SU-DHL-6 (cell line): ENCODE data around the gene OBSL1.

Experiments
- H2AFZ ChIP-seq: fragments of 200-600 bp; sonication (generic); 2 replicates; pipeline ENCODE4 v1.6.1; 2014; ENCODE audit warnings: low read depth, mild to moderate bottlenecking, moderate library complexity, mixed read lengths, antibody characterized with exemption, low read length; ENCODE audit not compliant: severe bottlenecking
- H3F3A ChIP-seq: fragments of 200-600 bp; shearing (Covaris generic); 2 replicates; pipeline ENCODE4 v1.6.0; 2016; ENCODE audit warnings: antibody characterized with exemption, mild to moderate bottlenecking; ENCODE audit not compliant: insufficient read depth
- H3K27ac ChIP-seq: fragments of 200-600 bp; sonication (generic); 2 replicates; pipeline ENCODE4 v1.5.1; 2016; ENCODE audit warnings: low read depth, mild to moderate bottlenecking, low read length, moderate library complexity, mixed read lengths
- H3K27me3 ChIP-seq: fragments of 200-600 bp; sonication (generic), shearing (Covaris generic); 2 replicates; pipeline ENCODE4 v1.6.0; 2014; ENCODE audit warnings: mild to moderate bottlenecking, low read length
- H3K36me3 ChIP-seq: fragments of 200-600 bp; sonication (generic); 2 replicates; pipeline ENCODE4 v1.6.1; 2014; ENCODE audit warnings: mild to moderate bottlenecking, low read length, mixed read lengths
- H3K4me2 ChIP-seq: fragments of 300-600, 200-600 bp; shearing (Covaris generic), sonication (generic); 2 replicates; pipeline ENCODE4 v1.6.0; 2014; ENCODE audit warnings: low read length, low read depth, mild to moderate bottlenecking; ENCODE audit not compliant: poor library complexity, severe bottlenecking
- H3K4me3 ChIP-seq: fragments of 200-600 bp; sonication (generic); 2 replicates; pipeline ENCODE4 v1.5.1; 2014; ENCODE audit warnings: antibody characterized with exemption, low read length, mild to moderate bottlenecking, mixed read lengths; ENCODE audit not compliant: insufficient read depth, poor library complexity, severe bottlenecking
- H3K79me2 ChIP-seq: fragments of 200-600 bp; sonication (generic); 2 replicates; pipeline ENCODE4 v1.6.1; 2014; ENCODE audit warnings: mild to moderate bottlenecking, low read length, moderate library complexity; ENCODE audit not compliant: insufficient read depth
- H3K9ac ChIP-seq: fragments of 200-600 bp; sonication (generic); 2 replicates; pipeline ENCODE4 v1.7.0; 2014; ENCODE audit warnings: mild to moderate bottlenecking, low read length
- H3K9me2 ChIP-seq: fragments of 200-600 bp; sonication (generic); replicated peaks from 2 replicates; pipeline ENCODE4 v1.6.1; 2014; ENCODE audit warnings: low read length; ENCODE audit not compliant: insufficient read depth
- H3K9me3 ChIP-seq: fragments of 200-600 bp; sonication (generic); 2 replicates; pipeline ENCODE4 v1.6.1; 2014; ENCODE audit warnings: low read length, mixed read lengths; ENCODE audit not compliant: insufficient read depth
- H4K20me1 ChIP-seq: fragments of 200-600 bp; sonication (generic); 2 replicates; pipeline ENCODE4 v1.6.1; 2014; ENCODE audit warnings: low read depth, mild to moderate bottlenecking, antibody characterized with exemption, low read length, moderate library complexity, mixed read lengths
- EZH2phosphoT487 ChIP-seq: fragments of 200-600 bp; sonication (generic), shearing (Covaris generic); conservative IDR thresholded peaks from 2 replicates; pipeline ENCODE4 v1.6.1; 2018; ENCODE audit warnings: mild to moderate bottlenecking, antibody characterized with exemption, low read length, moderate library complexity, mixed read lengths
- TF ChIP-seq, protein P1 (sequence below): fragments of 200-600 bp; sonication (generic); IDR thresholded peaks from one replicate; pipeline ENCODE4 v1.5.1; 2017; ENCODE audit warnings: antibody characterized with exemption, mild to moderate bottlenecking, low read length, moderate library complexity; ENCODE audit not compliant: insufficient read depth, poor library complexity, severe bottlenecking

Gene OBSL1

DNA sequence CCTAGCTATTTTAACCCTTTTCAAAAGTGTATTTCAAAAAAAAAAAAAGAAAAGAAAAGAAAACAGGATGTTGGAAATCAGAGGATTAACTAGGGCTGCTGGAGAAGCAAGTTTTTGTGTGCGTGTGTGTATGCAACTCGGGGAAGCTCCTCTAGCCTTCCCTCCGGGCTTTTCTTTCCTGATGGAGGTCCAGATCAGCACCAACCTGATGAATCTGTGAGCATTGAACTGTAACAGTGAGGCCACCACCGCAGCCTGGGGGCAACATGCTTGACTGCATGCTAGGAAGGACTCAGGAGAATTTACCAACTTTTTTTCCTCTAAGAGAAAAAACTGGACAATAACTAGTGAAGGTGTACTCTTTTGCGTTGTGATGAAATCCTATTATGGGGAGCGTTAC is 2.3 kb downstream of the OBSL1 start:
- Histone ChIP-seq H3K27me3 (no peaks in the 10 kb centered on the region), H3K27ac (no peak overlapping the region), H3F3A (no peaks in the 10 kb centered on the region), H3K9me3 (no peaks in the 10 kb centered on the region), H3K4me2 (no peak overlapping the region), H3K9ac (no peak overlapping the region), H3K36me3 (no peaks in the 10 kb centered on the region), H4K20me1 (no peaks in the 10 kb centered on the region), H3K79me2 (no peaks in the 10 kb centered on the region), H2AFZ (no peak overlapping the region), H3K9me2 (no peaks in the 10 kb centered on the region), H3K4me3 (no peak overlapping the region)
- no peak for TF ChIP-seq EZH2phosphoT487
- TF ChIP-seq, protein P1, sequence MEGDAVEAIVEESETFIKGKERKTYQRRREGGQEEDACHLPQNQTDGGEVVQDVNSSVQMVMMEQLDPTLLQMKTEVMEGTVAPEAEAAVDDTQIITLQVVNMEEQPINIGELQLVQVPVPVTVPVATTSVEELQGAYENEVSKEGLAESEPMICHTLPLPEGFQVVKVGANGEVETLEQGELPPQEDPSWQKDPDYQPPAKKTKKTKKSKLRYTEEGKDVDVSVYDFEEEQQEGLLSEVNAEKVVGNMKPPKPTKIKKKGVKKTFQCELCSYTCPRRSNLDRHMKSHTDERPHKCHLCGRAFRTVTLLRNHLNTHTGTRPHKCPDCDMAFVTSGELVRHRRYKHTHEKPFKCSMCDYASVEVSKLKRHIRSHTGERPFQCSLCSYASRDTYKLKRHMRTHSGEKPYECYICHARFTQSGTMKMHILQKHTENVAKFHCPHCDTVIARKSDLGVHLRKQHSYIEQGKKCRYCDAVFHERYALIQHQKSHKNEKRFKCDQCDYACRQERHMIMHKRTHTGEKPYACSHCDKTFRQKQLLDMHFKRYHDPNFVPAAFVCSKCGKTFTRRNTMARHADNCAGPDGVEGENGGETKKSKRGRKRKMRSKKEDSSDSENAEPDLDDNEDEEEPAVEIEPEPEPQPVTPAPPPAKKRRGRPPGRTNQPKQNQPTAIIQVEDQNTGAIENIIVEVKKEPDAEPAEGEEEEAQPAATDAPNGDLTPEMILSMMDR: no peak

DNA sequence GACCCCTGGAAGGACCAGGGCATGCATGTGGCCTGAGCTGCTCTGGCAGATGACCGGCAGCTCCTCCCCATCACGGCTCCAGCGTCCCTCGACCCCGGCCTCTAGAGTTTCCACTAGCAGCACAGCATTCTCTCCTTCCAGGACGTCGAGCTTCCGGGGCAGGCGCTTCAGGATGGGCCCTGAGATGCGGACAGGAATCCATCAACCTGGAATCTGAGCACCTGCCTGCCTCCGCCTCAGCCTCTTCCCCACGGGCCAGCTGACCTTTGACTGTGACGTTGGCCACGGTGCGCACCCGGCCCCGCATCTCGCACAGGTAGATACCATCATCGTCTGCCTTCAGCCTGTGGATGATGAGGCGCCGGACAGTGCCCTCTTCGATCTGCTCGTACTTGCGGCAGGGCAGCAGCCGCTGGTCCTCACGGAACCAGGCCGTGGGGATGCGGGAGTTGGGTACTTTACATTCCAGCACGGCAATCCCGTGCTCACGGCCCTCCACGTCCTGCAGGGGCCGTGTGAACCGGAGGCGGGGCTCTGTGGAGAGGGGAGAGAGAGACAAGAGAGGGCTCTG is 3.5 kb downstream of the OBSL1 start:
- Histone ChIP-seq H3K27me3 (no peaks in the 10 kb centered on the region), H3K79me2 (no peaks in the 10 kb centered on the region), H3K27ac (no peak overlapping the region), H3K36me3 (no peaks in the 10 kb centered on the region), H3K9me3 (no peaks in the 10 kb centered on the region), H3K9ac (no peak overlapping the region), H3F3A (no peaks in the 10 kb centered on the region), H3K4me2 (no peak overlapping the region), H4K20me1 (no peaks in the 10 kb centered on the region), H3K4me3 (no peak overlapping the region), H2AFZ (no peak overlapping the region), H3K9me2 (no peaks in the 10 kb centered on the region)
- TF ChIP-seq EZH2phosphoT487: no peak
- TF ChIP-seq, protein P1: no peak

DNA sequence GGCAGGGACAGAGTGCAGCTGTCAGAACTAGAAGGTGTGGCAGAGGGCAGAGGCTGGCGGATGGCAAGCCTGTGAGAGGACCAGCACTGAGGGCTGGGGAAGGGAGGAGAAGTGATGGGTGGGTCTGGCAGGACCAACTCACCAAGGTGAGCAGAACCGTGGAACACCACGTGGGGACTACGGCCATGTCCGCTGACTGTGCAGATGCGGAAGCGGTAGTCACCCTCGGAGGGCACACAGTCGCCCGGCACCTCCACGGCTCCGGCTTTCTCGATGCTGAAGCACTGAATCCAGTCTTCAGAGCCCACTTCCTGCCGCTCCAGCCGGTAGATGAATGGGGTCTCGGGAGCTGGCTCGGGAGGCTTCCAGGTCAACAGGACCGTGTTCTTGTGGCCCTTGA is 4.2 kb downstream of the OBSL1 start:
- Histone ChIP-seq H3K9me3 (no peaks in the 10 kb centered on the region), H3K4me3 (no peak overlapping the region), H3K4me2 (no peak overlapping the region), H3K79me2 (no peaks in the 10 kb centered on the region), H3K9me2 (no peaks in the 10 kb centered on the region), H4K20me1 (no peaks in the 10 kb centered on the region), H3K9ac (no peak overlapping the region), H3F3A (no peaks in the 10 kb centered on the region), H3K27me3 (no peaks in the 10 kb centered on the region), H3K27ac (no peak overlapping the region), H2AFZ (no peak overlapping the region), H3K36me3 (no peaks in the 10 kb centered on the region)
- TF ChIP-seq EZH2phosphoT487: no peak
- TF ChIP-seq, protein P1: no peak
